Stimulated activated CD8-positive, alpha-beta memory T cell treated with anti-CD3 and anti-CD28 coated beads, Interleukin-7, amount 100 ng/mL, for 24 hours (primary cell): ENCODE results near the gene USP28.
"Not testable (repeated sequence)": the region's sequence is repeated elsewhere in the genome, so short reads cannot be mapped to it uniquely, and the experiment has no call there.

ENCODE experiments used
- DNase-seq: peaks from one replicate; pipeline ENCODE4 v3.0.0-alpha.2; 2020; ENCODE audit warnings: low read depth

The USP28 gene

DNA sequence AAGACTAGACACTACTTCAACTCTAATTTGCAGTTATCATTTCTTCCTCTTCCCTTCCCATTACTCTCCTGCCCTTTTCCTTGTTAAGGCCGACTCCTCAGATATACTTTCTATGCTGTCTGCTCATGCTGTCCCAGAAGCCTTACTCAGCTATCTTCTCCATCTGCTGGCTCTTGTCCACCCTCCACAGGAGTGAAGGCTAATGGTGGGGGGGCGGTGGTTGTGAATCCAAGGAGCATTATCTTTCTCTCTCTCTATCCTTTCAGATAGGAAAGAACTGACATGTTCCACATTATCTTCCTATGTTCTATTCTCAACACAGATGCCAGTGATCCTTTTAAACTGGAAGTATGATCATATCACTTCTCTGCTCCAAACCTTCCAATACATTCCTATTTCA is 37.4 kb downstream of the USP28 start:
- no peak for DNase-seq

DNA sequence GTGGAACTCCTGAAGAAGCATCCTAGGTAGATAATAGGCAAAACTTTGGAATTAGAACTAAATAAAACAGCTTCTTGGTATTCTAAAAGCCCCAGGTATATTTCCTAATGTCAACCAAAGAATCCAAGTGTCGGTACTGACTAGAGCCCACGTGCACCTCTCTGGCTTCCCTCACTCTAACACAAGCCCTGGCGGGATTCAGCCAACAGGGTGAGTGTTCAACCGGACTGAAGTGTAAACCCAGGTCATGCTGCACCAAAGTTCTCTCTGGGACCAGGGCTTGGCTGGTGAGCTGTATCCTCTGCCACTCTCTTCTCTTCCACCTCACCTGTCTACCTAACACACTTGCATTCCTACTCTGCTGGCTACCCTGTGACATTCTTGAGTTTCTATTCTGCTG is 40.1 kb downstream of the USP28 start:
- no peak for DNase-seq

DNA sequence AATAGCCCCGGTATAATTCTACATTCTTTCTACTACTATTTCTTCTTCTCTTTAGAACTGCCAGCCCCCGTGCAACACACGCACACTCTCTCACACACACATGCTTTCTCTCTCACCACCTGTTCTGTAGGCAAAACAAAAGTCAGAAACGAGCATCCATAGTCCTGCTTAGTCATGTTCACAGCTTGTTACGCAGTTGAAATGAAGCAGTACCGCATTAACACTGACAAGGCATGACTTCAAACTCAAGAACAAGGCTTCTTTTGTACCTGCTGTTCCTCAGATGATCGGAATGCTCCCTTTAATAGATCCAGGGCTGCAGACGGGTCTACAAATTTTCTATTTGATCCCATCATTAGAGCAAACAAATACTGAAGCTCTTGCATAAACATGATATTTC is 42.2 kb downstream of the USP28 start:
- no peak for DNase-seq

DNA sequence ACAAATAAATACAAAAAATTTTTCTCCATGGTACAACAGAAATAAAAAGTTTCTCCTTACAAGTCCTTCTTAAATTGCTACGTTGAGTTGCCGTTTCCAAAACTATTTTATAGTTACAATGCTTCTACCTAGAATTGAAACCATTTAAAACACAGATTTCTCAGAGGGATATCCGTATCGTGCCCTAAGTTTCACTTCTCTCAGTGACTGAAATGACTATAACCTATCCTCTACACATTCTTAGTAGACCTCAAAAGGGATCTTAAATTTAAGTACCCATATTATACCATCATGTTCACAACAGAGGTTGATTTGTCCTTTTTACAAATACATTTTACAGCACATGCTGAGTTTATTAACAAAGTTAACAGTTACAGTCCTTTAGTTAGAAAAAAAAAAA is 44.1 kb downstream of the USP28 start:
- no peak for DNase-seq

- no peak for DNase-seq
Measured at GRCh38 chr11:113829751-113830150, 45.6 kb downstream of the USP28 start.

DNA sequence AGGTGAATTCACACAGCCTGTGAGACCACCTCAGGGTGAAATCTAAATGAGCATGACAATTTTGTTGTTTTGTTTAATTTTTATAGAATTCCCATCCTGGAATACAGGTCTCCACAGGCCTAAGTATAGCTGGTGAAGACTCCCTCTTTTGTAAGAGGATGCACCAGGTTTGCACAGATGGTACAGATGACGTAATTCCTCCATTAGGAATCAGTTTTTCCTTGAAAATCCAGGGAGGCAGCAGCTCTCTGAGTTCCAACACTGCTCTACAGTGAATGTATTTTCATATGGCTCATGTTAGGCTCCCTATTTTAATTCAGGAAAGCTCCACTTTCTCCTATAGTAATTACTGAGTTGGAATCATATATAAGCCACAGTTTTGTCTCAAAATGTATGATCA is 47.2 kb downstream of the USP28 start:
- DNase-seq: no peak

- no peak for DNase-seq
Measured at GRCh38 chr11:113827477-113827876, 47.9 kb downstream of the USP28 start.

DNA sequence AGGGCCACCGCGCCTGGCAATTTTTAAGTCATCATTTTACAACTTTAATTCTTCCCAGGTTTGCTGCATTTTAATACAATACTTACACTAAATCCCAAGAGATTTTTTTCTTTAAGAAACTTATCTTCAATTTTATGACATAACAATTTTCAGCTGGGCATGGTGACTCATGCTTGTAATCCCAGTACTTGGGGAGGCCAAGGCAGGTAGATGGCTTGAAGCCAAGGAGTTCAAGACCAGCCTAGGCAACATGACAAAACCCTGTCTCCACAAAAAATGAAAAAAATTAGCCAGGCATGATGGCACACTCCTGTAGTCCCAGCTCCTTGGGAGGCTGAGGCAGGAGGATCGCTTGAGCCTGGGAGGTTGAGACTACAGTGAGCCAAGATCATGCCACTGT is 56.9 kb downstream of the USP28 start:
- DNase-seq: no peak

DNA sequence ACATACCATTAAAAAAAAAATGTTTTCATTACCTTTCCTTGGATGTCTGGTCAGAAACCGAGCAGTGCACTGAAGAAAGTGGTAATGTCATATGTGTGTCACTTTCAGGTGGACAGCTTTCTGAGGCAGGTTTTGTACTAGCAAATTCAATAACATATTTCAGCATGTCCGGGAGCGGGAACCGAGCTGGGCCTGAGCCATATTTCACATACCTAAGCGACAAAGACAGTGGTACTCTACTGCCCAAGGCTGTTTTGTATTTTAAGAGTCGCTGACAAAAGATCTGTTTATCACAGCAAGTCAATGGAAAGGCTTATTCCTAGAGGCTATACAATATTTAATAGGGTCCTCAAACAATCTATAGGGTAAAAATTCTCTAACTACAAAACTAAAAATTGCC is 57.7 kb downstream of the USP28 start:
- DNase-seq: no peak

GRCh38 chr11:113817162-113817561 is 58.2 kb downstream of the USP28 start:
- DNase-seq: no peak

- no peak for DNase-seq
Measured at GRCh38 chr11:113814181-113814580, 61.2 kb downstream of the USP28 start.

- no peak for DNase-seq
Measured at GRCh38 chr11:113808931-113809330, 66.4 kb downstream of the USP28 start.

GRCh38 chr11:113806406-113806805 is 69.0 kb downstream of the USP28 start:
- no peak for DNase-seq

DNA sequence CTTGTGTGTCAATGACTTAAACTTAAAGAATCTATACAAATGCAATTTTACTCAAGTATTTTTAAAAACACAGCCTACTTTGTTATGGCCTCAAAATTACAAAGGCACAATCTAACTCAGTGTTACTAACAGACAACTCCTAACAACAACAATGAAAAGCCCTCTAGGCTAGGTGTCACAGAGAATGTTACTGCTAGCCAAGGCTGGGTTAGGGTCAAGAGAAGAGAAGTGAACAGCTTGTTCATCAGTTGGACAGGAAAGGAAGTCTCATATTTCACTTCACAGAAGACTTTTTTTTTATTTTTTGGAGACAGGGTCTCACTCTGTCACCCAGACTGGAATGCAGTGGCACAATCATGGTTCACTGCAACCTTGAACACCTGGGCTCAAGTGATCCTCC is 69.7 kb downstream of the USP28 start:
- no peak for DNase-seq

DNA sequence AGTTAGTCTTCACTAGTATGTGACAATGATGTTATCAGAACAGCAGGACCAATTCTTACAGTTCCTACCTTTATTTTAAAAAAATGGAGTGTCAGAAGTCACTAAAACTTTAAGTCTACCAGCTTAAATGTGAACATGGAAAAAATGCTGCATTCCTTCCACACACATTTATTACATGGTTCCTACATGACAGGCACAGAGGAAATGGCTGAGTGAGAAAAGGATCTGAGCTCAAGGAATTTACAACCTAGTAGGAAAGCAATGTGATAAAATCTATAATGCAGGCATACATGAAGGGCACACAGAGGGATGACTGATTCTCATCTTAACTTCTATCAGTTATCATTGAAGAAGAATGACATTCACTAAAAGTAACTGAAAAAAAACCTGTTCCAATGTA is 72.8 kb downstream of the USP28 start:
- DNase-seq: no peak

GRCh38 chr11:113796663-113797259 is 78.6 kb downstream of the USP28 start:
- no peak for DNase-seq

GRCh38 chr11:113789675-113790320 is 85.6 kb downstream of the USP28 start:
- DNase-seq: no peak

GRCh38 chr11:113789016-113789415 is 86.4 kb downstream of the USP28 start:
- not testable (repeated sequence) for DNase-seq

DNA sequence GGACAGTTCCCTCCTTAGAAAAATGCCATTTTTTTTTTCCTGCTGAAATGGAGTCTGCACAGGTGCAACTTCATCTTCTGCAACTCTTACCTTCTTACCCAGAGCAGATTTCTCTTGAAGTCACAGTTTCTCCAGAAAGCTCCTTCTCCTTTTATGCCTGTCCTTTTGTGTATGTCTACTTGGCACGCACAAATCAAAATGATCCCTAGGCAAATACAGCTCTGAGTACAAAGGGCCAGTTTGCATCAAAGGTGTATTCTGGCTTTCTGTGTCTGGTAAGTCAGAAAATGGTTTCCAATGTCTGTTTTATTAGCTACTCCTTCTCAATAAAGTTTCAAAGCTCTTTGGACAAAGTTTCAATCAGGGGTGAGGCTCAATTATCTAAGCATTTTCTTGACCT is 93.2 kb downstream of the USP28 start:
- no peak for DNase-seq

GRCh38 chr11:113781682-113782081 is 93.7 kb downstream of the USP28 start:
- DNase-seq: no peak

DNA sequence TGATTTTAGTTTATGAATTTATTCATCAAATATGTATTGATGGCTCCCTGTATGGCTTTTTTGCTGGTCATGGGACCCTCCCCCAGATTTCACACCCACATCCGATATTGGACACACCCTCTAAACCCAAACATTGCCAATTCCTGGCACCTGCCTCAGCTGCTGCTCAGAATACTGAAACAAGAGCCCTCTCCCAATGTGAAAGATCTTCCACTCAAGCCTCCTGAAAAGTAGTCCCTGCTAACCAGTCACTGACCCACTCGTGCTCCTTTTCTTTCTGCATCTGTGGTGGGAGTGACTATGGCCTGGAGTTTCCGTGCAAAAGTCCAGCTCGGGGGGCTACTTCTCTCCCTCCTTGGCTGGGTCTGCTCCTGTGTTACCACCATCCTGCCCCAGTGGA is 95.9 kb downstream of the USP28 start, which contains the start of gene CLDN25:
TSS of gene CLDN25 (plus strand) at position 301 of the 400 bp plus-strand sequence. CDS start at position 301, 0 bp downstream.
- DNase-seq: no peak

GRCh38 chr11:113778111-113778910 is 97.1 kb downstream of the USP28 start:
- no peak for DNase-seq

DNA sequence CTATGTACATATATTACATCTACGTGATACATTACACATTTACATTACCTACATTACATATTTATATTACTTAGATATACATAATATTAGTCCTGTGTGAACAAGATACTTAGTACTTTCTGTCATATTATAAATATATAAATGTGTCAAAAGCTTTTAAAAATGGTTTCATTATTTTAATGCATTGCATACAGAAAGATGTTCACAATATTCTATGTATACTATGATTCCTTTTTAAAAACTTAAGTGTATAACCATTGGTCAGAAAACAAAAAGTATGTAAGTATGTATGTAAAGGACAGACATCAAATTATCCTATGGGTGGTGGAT is 101.2 kb downstream of the USP28 start:
- no peak for DNase-seq
